ENCODE results near the gene CITED2.

DNA sequence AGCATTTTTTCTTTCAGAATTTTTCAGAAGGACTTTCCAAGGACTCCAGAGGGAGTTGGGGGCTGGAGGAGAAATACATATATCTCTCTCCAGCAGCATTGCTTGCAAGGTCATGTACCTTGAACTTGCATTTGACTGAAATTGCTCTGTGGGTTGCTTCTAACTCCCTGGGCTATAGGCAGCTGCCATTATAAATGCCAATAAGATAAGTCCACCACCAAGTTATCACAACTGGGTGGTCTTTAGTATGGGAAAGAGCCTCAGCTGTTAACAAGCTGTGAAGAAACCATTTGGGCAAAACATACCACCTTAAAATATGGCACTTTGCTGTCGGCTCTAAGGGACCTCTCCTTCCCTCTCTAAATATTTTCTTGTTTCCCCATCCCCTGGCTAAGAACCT is 20.9 kb upstream of the CITED2 start:
- TF ChIP-seq, protein P1, sequence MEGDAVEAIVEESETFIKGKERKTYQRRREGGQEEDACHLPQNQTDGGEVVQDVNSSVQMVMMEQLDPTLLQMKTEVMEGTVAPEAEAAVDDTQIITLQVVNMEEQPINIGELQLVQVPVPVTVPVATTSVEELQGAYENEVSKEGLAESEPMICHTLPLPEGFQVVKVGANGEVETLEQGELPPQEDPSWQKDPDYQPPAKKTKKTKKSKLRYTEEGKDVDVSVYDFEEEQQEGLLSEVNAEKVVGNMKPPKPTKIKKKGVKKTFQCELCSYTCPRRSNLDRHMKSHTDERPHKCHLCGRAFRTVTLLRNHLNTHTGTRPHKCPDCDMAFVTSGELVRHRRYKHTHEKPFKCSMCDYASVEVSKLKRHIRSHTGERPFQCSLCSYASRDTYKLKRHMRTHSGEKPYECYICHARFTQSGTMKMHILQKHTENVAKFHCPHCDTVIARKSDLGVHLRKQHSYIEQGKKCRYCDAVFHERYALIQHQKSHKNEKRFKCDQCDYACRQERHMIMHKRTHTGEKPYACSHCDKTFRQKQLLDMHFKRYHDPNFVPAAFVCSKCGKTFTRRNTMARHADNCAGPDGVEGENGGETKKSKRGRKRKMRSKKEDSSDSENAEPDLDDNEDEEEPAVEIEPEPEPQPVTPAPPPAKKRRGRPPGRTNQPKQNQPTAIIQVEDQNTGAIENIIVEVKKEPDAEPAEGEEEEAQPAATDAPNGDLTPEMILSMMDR (IDR thresholded peaks at IDR 0.05 in 4 of 5, conservative IDR thresholded peaks at IDR 0.05 in 1 of 5), result no peak
- no peak for TF ChIP-seq POLR2A (IDR thresholded peaks at IDR 0.05)
